IPS DF 4.7 (cell line): Measurements from ENCODE around the gene FAR2.
"Not testable (repeated sequence)": the region's sequence is repeated elsewhere in the genome, so short reads cannot be mapped to it uniquely, and the experiment has no call there.

Experiments
- DNase-seq: peaks from one replicate; pipeline ENCODE4 v3.0.0-alpha.2; 2013; ENCODE audit warnings: low spot score; ENCODE audit errors: extremely low read depth

FAR2 gene

DNA sequence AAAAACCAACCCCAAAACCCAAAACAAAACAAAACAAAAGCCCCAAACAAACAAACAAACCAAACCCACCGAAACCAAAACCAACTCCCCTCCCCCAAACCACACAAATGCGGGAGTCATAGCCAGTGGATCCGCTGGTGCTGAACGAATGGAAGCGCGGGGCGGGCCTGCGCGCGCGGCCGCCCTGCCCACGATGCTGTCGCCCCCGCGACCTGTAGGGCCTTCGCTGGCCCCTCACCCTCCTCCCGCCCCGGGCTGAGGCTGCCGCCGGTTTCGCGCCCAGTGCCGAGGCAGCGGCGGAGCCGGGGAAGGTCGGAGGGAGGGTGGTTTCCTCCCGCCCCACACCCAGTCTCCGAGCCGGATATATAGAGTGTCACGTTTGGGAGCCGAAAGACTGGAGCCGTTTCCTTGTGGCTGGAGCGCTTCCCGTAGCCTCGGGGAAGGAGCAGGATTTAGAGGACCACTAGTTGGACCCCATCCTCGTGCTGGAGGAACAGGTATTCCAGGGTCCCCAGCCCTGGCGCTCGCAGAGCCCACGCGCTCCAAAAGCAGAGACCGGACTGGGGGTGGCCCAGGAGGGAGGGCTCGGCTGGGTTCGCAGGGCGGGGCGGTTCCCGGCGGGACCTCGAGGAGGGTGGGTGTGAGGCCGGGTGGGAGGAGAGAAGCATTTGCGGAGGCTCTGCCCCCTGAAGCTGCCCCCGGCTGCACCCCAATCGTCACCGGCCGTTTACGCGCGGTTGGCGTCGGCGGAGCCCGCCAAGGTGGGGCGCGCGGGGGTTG is at the start of gene FAR2:
Gene FAR2 (plus strand): TSS at position 368 of the 780 bp plus-strand sequence. CDS start 121,172 bp downstream, outside the sequence.
- no peak for DNase-seq

GRCh38 chr12:29102741-29103140 is 46.3 kb upstream of the FAR2 start:
- no peak for DNase-seq

DNA sequence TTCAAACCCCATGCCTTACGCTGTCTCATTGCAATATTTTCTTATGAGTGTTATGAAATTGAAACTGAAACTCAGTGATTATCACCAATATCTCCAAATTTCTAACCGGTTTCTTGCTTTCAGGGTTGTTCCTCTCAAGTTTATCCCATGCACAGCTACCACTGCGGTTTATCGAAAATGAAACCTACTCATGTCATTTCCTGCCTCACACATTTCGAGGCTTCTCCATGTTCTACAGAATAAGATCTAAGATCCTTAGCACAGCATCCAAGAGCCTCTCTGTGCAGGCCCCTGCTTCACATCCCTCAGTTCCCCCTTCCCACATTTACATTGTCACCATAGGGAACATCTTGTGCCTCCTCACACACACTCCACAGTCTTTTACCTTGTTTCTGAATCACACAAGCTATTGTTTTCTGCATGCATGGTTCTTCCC is 45.5 kb upstream of the FAR2 start:
- no peak for DNase-seq

- no peak for DNase-seq
Measured at GRCh38 chr12:29104516-29104915, 44.6 kb upstream of the FAR2 start.

- DNase-seq, result no peak
Measured at GRCh38 chr12:29110506-29111442, 38.3 kb upstream of the FAR2 start.

DNA sequence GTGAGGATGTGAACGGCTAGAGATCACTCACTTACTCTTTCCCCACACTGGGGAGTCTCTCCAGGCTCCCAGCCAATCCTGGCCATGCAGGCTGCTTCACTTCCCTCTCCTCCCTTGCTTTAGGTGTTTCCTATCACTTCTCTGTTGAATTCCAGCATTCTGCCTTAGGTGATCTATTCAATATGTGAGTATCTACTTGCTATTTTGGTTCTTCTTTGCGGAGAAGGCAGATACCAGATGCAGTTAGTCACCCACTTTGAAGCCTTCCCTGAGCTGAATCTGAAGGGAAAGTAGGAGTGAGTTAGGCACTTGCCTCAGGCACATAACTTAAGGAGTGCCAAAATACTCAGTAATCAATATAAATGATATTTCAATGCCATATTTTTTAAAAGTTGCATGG is 36.0 kb upstream of the FAR2 start:
- DNase-seq, result no peak

DNA sequence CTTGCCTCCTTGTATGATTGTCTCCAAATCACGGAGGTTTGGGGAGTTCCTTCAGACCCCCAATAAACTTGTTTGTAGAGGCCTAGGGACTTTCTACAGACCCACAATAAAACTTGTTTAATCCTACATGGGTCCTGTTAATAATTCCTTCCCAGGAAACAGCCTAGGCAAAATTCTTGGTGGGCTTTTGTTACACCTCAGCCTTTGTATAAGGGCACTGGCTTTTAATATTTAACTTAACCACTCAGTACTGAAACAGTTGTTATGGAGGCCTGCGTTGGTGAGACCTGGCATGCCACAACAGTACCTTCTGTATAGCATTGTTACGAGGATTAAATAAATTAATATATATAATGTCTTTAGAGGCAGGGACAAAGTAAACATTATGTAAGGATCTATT is 32.7 kb upstream of the FAR2 start:
- no peak for DNase-seq

GRCh38 chr12:29131539-29131938 is 17.5 kb upstream of the FAR2 start:
- no peak for DNase-seq

DNA sequence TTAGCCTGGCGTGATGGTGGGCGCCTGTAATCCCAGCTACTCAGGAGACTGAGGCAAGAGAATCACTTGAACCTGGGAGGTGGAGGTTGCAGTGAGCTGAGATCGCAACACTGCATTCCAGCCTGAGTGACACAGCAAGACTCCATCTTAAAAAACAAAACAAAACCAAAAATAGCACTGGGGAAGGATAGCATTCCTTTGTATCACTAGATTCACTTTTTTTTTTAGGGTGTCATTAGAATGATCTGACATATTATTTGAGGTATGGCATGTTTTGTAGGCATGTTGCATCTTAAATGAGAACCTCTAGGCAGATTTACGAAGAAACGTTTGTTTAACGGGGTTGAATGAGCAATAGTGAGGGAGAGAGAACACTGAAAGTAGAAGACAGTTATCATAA is 16.8 kb upstream of the FAR2 start:
- DNase-seq, result no peak

DNA sequence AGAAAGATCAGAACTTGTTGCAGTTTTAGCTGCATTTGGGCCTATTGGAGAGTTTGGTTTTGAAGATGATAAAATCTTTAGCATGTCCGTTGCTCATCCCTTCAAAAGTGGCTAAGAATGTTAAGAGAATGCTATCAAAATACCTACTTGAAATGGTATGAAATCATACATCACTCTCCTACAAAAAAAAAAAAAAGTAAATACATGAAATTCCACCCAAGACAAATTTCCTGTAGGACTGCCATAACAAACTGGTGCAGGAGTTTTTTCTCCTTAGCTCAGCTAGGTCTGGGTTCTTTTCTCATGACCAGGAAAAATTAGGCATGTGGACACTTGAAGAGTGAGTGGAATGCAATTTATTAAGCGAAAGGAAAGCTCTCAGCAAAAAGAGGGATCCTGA is 15.9 kb upstream of the FAR2 start:
- no peak for DNase-seq

GRCh38 chr12:29133680-29134079 is 15.4 kb upstream of the FAR2 start:
- DNase-seq, result no peak

DNA sequence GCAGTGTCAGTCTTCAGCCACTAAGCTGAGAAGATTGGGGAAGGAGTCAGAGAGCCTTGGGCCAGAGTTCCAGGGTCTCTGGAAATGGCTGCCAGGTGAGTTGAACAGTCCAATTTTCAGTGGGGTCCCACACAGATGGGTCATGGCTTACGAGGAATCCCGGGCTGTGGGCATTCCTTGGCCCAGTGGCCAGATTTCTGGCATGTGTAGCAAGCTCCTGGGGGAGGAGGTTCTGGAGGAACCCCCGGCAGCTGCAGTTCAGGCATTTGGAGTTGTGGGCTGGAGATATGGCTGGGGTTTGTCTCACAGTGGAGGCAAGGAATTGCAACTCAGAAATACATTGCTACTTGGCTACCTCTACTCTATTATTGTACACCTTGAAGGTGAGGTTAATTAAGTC is 10.8 kb upstream of the FAR2 start:
- DNase-seq, result not testable (repeated sequence)

GRCh38 chr12:29138855-29139254 is 10.2 kb upstream of the FAR2 start:
- not testable (repeated sequence) for DNase-seq

DNA sequence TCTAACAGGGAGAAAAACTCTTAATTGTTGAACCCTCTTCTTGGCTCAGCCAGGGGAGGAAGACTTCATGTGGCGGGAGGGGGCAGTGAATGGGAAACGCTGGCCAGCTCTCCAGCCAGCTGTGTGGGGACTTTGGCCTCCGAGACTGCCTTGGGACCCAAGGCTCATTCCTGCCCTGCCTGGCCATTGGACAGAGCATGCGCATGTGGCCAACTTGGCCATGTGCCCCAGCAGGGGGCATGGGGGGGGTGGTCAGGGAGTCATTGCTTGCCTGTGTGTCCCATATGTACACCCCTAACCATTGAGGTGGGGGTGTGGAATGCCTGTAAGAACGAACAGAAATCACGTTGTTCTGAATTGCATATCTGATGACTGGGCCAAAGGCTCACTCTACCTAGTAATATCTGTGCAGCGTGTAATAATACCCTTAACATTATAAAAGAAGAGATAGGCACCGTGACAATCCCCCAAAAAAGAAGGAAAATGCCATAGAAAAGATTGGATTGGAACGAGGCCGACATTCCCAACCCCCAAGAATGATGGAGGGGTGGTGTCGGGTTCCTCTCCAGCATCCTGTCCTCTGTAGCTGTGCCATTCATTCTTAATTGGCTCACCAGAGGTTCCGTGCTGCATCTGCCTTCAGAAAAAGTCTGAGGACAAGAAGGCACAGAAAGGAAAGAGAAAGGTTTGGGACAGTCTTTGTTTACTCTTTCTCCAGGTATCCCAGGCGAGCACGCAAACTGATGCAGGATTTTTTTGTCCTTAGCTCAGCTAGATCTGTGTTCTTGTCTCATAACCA is 3.5 kb upstream of the FAR2 start:
- DNase-seq, result no peak

- no peak for DNase-seq
Measured at GRCh38 chr12:29146196-29146595, 2.9 kb upstream of the FAR2 start.

GRCh38 chr12:29147731-29148595 is 1.1 kb upstream of the FAR2 start:
- no peak for DNase-seq

DNA sequence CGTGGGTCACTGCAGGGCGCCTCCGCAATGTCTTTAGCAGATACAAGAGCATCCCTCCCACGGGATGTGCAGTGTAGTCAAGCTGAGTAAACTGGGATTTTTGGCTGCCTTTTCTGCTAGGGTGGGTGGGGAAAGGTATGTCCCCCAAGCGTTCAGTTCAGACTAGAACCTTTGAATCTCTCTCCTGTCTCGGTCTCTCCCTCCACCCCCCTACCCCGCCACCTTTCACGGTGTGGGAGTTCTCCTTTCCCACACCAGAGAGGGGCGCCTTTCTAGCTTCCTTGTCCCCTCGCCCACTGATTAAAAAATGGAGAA is 525 bp upstream of the FAR2 start:
- no peak for DNase-seq

DNA sequence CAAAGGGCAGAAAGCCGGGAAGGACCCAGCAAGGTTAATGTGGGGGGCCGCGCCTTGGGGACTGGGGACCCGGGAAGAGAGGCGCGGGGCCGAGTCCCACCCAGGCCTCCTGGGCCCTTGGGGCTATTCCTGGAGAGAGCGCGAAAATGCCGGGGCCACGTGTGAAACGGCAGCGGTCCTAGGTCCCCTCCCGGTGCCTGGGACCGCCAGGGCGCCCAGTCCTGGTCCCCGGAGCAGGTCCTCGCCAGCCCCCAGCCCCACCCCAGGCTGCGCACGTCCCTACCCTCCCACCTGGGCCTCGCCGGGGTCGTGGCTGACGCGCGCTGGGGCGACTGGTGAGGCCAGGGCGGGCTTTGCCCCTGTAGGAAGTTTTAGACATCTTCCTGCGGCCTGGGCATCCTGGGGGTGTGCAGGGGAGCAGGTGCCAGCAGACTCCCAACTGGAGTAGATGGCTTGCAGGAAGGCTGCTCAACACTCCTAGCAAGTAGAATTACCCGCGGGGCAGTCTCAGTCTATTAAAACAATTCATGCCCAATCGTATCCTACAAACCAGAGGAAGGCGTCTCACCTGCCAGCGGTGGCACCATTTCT is 708 bp downstream of the FAR2 start:
- DNase-seq, result no peak

DNA sequence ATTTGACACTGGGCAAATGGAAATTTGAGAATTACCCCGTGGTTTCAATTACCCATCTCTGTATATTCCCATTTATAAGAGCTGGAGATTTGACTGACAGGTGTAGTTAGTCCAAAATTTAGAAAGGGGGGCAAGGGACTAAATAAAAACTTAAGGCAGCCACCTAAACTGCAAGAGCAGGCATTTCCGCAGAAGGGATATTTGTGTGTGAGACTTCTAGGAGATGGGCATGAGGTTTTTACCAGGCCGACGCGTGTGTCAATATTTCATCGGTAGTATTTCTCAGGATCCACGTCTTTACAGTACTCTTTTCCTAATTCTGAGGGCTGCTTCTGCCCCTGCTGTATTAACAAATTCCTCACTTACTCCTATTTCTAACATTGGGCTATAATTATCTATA is 1.4 kb downstream of the FAR2 start:
- DNase-seq, result no peak

- no peak for DNase-seq
Measured at GRCh38 chr12:29152223-29152868, 3.3 kb downstream of the FAR2 start.
